HG02943 (cell line): ENCODE data around the gene DYRK1A.
A peak's percentile ranks its signal among the peaks of the same experiment; 100 is the strongest.
"Not testable (repeated sequence)": the region's sequence is repeated elsewhere in the genome, so short reads cannot be mapped to it uniquely, and the experiment has no call there.

ENCODE experiments used
- ATAC-seq: cut with Tn5 transposase; IDR thresholded peaks from one replicate; pipeline ENCODE4 v1.9.1; 2021; ENCODE audit warnings: mild to moderate bottlenecking, low read depth, moderate library complexity; ENCODE audit not compliant: unreplicated experiment

DYRK1A gene

GRCh38 chr21:37366482-37367316 lies at the start of gene DYRK1A:
TSS of gene DYRK1A (plus strand) at chr21:37366773. CDS start at chr21:37420375, 53,602 bp downstream.
- ATAC-seq = peak; percentile 63

GRCh38 chr21:37319551-37319950 lies 47.0 kb upstream of the DYRK1A start:
- ATAC-seq = no peak

GRCh38 chr21:37322084-37322483 lies 44.5 kb upstream of the DYRK1A start:
- no peak for ATAC-seq

- ATAC-seq = no peak
Observed at GRCh38 chr21:37324558-37324957, 42.0 kb upstream of the DYRK1A start.

- not testable (repeated sequence) for ATAC-seq
Observed at GRCh38 chr21:37328147-37328546, 38.4 kb upstream of the DYRK1A start.

- ATAC-seq = no peak
Observed at GRCh38 chr21:37331411-37331810, 35.2 kb upstream of the DYRK1A start.

GRCh38 chr21:37335053-37335452 lies 31.5 kb upstream of the DYRK1A start:
- no peak for ATAC-seq

- ATAC-seq = no peak
Observed at GRCh38 chr21:37337179-37337578, 29.4 kb upstream of the DYRK1A start.

GRCh38 chr21:37337831-37338230 lies 28.7 kb upstream of the DYRK1A start:
- no peak for ATAC-seq

- no peak for ATAC-seq
Observed at GRCh38 chr21:37338671-37339551, 27.7 kb upstream of the DYRK1A start.

- no peak for ATAC-seq
Observed at GRCh38 chr21:37339552-37339939, 27.0 kb upstream of the DYRK1A start.

GRCh38 chr21:37341254-37341960 lies 25.2 kb upstream of the DYRK1A start:
- ATAC-seq = no peak

- no peak for ATAC-seq
Observed at GRCh38 chr21:37342046-37342632, 24.4 kb upstream of the DYRK1A start.

- ATAC-seq = no peak
Observed at GRCh38 chr21:37346841-37347430, 19.6 kb upstream of the DYRK1A start.

GRCh38 chr21:37348664-37349063 lies 17.9 kb upstream of the DYRK1A start:
- no peak for ATAC-seq

GRCh38 chr21:37350472-37350871 lies 16.1 kb upstream of the DYRK1A start:
- ATAC-seq = no peak

GRCh38 chr21:37356706-37357105 lies 9.9 kb upstream of the DYRK1A start:
- no peak for ATAC-seq

- no peak for ATAC-seq
Observed at GRCh38 chr21:37357691-37358090, 8.9 kb upstream of the DYRK1A start.

- ATAC-seq = no peak
Observed at GRCh38 chr21:37358397-37358796, 8.2 kb upstream of the DYRK1A start.

GRCh38 chr21:37363936-37364335 lies 2.6 kb upstream of the DYRK1A start:
- no peak for ATAC-seq
